GM10266 (cell line): ENCODE data around the gene CLEC2A.

Source experiments
- DNase-seq: peaks from one replicate; pipeline ENCODE4 v3.0.0; 2012; ENCODE audit errors: extremely low spot score
- CTCF ChIP-seq: IDR thresholded peaks from 2 replicates; pipeline ENCODE4 v1.5.1; 2012; ENCODE audit warnings: mild to moderate bottlenecking, low read depth; ENCODE audit not compliant: control insufficient read depth, insufficient read depth; ENCODE audit errors: missing control alignments

Gene CLEC2A

GRCh38 chr12:9920451-9920850, 11.7 kb downstream of the CLEC2A start:
- no peak for DNase-seq

GRCh38 chr12:9919443-9919842, 12.7 kb downstream of the CLEC2A start:
- DNase-seq: no peak
- no peak for TF ChIP-seq CTCF

More at GRCh38 chr12:9920451-9920850, 11.7 kb downstream of the CLEC2A start:
- TF ChIP-seq CTCF: no peak

- DNase-seq: no peak
- TF ChIP-seq CTCF: no peak
These were observed 20.5 kb downstream of the CLEC2A start for GRCh38 chr12:9911708-9912107.

- DNase-seq: no peak
- TF ChIP-seq CTCF: no peak
These were observed 21.3 kb downstream of the CLEC2A start for GRCh38 chr12:9910716-9911421.

GRCh38 chr12:9909724-9910123, 22.4 kb downstream of the CLEC2A start:
- no peak for TF ChIP-seq CTCF
- DNase-seq: no peak

GRCh38 chr12:9908350-9908749, 23.8 kb downstream of the CLEC2A start:
- no peak for DNase-seq

More at GRCh38 chr12:9908350-9908749, 23.8 kb downstream of the CLEC2A start:
- TF ChIP-seq CTCF: no peak
